Stimulated activated CD4-positive, alpha-beta T cell treated with anti-CD3 and anti-CD28 coated beads, Interleukin-2, amount 100 ng/mL, for 48 hours (primary cell): ENCODE measurements around the gene TMEM40.
"Not testable (repeated sequence)": the region's sequence is repeated elsewhere in the genome, so short reads cannot be mapped to it uniquely, and the experiment has no call there.

ENCODE experiments used
- DNase-seq, 2 donors: peaks; one replicate each; pipeline ENCODE4 v3.0.0-alpha.2; 2020

Gene TMEM40, protein sequence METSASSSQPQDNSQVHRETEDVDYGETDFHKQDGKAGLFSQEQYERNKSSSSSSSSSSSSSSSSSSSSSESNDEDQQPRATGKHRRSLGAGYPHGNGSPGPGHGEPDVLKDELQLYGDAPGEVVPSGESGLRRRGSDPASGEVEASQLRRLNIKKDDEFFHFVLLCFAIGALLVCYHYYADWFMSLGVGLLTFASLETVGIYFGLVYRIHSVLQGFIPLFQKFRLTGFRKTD

GRCh38 chr3:12759097-12759679, at the start of gene TMEM40:
TSS of gene TMEM40 (minus strand) at chr3:12759259. CDS start at chr3:12749832, 9,427 bp downstream.
- DNase-seq, result no peak

GRCh38 chr3:12808587-12808986, 49.5 kb upstream of the TMEM40 start:
- no peak for DNase-seq

GRCh38 chr3:12807601-12808359, 48.7 kb upstream of the TMEM40 start:
- DNase-seq, result no peak

- no peak for DNase-seq
These were observed 48.0 kb upstream of the TMEM40 start for GRCh38 chr3:12807066-12807465.

GRCh38 chr3:12803371-12803770, 44.3 kb upstream of the TMEM40 start:
- DNase-seq, result no peak

DNA sequence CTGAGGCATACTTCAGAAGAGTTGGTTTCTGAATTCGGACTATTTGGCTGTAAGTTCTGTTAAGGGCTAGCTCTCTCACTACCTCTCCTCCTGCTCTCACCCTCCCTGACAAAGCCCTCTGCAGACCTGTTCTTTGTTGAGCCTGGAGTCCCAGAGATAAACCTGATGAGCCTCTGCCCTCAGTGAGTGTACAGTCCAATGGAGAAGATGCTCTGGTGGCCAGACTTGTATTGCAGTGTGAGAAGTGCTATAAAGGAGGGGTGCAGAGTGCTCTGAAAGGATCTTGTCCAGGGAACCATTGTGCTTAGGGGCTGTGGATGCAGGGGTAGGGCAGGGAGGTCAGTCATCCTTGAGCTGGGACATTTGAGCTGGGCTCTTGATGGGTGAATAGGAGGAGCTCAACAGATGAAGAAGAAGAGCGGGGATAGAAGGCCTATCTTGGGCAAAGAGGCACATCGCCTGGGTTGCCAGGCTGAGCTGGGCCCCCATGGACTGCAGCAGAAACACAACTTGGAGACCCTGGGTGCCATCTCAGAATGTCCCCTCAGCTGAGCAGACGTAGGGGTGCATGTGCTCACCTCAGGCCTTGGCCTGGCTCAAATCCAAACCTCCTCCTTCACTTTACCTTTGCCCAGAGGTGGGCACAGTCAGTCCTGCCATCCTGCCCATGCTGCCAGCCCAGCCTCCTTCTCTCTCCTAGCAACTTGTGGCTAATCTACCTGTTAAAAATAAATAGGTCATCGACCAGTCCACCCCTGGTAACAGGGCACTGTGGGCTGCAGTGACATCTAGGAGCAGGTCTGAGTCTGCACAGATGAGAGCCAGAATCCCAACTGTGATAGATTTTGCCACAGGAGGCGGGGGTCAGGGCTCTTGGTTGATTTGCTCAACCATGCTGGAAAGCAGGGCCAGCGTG, 40.7 kb upstream of the TMEM40 start:
- DNase-seq, result no peak

- no peak for DNase-seq
These were observed 39.6 kb upstream of the TMEM40 start for GRCh38 chr3:12798559-12799179.

GRCh38 chr3:12797892-12798558, 39.0 kb upstream of the TMEM40 start:
- DNase-seq, result no peak

DNA sequence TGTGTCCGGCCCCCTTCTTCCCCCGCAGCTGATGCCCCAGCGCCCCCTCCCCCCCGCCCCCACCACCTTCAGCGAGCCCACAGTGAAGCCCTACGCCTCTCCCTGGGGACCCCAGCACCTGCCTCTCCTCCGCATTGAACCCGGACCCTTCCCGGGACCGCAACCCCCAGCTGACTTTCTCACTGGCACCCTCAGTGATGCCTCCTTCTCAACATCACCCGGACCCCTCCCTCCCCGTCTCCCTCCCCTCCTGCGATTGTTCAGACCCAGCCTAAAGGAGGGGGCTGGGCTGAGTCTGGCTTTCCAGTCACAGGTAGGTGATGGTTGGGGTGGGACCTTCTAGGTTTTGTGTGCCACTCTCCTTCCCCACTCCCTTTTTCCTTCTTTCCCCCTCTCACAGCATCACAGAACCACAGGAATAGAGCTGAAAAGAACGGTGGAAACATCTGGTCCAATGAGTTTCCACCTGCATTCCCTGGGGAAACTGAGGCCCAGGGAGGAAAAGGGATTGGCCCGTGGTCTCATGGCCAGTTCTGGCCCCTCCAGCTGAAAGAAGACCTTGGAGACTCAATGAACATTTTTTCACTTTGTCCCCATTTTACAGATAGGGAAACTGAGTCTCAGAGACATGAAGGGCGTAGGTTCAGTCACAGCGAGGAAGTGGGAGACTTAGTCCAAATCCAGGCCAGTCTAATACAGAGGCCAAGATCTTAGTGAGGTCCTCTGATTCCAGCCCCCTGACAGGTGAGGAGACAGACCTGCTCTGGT, 38.2 kb upstream of the TMEM40 start:
- no peak for DNase-seq

DNA sequence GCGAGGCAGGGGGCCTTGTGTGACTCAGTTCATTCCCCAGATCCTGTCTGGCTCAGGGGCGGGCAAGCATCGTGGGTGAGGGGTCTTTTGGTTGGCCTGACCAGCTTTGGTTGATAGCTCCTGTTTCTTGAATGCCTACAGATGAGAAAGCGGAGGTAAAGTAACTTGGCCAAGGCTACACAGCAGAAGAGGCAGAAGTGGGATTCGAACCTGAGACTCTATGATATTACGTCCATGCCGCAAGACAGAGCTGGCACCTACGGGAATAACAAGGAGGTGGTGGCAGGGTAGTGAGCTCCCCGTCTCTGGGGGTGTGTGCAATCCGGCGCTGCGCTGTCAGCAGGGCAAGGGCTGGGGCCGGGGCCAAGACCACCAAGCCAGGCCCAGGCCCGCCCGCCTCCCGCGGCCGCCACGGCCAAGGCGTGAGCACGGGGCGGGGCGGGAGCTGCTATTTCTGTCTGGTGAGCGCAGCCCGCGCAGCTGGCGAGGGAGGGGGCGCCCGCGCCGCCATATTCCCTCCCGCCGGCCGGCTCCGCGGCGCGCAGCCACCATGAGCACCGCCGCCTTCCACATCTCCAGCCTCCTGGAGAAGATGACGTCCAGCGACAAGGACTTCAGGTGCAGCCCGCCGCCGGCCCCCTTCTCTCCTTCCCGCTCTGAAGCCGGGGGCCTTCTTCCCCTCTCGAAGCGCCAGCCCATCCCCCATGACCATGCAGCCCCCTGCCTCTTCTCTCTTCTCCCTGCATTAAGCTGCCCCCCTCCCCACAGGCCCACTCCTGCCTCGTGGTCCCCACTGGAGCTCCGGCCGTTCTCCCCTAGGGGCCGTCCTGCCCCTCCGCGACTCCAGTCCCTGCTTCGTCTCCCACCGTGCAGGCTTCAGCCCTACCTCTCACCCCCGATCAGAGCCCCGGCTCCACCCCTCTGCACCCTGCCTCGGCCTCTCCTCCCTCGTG, 37.4 kb upstream of the TMEM40 start, which contains the start of gene CAND2:
Gene CAND2, plus strand, starts transcription at position 510 of the 953 bp plus-strand sequence. Its CDS starts 41 bp downstream, at position 551.
- peak; percentile 12 to 22 for DNase-seq

DNA sequence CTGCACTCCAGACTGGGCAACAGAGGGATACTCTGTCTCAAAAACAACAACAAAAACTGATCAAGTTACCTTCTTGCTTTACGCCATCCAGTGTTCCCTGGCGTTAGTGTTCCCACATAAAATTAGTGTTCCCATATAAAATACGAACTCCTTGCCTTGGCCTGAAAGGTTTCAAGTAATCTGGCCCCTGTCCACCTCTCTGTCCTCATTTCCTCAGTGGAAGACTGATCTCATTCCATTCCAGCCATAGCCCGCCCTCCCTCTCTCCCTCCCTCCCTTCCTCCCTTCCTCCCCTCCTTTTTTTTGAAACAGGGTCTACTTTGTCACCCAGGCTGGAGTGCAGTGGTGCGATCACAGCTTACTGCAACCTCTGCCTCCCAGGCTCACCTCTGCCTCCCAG, 34.6 kb upstream of the TMEM40 start:
- no peak for DNase-seq

- DNase-seq, result no peak
These were observed 32.4 kb upstream of the TMEM40 start for GRCh38 chr3:12791430-12791829.

DNA sequence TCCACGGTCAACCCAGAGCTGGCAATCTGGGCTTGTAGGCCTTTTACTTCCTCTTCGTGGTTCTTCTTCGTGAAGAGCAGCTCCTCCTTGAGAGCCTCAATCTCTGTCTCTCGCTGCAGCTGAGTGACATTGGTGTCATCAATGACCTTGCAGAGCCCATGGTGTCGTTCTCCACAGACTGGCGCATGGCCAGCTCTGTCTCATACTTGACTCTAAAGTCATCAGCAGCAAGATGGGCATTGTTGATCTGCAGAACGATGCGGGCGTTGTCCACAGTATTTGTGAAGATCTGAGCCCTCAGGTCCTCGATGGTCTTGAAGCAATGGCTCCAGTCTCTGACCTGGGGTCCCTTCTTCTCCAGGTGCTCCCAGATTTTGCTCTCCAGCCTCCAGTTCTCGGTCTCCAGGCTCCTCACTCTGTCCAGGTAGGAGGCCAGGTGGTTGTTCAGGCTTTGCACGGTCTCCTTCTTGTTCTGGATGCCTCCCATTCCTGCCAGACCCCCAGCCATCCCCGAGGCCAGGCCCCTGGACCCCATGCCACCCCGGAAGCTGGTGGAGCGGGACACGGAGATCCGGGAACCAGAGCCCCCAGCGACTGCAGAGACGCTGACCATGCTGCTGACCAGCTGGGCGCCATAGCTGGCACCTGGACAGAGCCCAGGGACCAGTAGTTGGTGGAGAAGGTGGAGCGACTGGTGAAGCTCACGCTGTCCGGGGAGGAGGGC, 29.1 kb upstream of the TMEM40 start:
- not testable (repeated sequence) for DNase-seq

DNA sequence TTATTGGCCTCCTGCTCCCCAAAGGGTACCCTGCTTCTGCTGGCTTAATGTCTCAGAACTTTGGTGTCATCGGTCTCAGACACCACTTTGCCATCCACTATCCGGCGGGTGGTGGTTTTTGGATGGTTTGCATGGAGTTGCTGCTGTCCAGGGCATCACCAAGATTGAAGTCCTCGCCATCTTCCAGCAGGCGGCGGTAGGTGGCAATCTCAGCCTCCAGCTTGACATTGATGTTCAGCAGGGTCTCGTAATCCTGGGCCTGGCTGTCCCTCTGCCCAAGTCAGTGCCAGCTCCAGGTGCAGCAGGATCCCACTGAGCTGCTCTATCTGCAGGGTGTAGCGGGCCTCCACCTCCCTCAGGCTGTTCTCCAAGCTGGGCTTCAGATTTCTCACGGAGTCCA, 28.3 kb upstream of the TMEM40 start:
- peak; percentile 45 to 67 for DNase-seq

DNA sequence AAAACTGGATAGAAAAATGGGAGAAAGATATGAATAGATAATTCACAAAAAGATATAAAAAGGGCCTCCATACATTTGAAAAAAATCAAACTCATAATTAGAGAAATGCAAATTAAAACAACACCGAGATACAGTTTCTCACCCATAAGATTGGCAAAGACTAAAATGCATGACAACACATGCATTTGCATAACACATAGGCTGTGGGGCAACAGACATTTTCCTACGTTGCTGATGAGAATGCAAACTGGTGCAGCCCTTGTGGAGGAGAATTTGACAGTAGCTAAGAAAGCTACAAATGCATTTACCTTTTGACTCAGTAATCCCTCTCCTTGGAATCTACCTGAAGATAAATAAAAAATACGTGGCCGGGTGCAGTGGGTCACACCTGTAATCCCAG, 26.0 kb upstream of the TMEM40 start:
- DNase-seq, result no peak

DNA sequence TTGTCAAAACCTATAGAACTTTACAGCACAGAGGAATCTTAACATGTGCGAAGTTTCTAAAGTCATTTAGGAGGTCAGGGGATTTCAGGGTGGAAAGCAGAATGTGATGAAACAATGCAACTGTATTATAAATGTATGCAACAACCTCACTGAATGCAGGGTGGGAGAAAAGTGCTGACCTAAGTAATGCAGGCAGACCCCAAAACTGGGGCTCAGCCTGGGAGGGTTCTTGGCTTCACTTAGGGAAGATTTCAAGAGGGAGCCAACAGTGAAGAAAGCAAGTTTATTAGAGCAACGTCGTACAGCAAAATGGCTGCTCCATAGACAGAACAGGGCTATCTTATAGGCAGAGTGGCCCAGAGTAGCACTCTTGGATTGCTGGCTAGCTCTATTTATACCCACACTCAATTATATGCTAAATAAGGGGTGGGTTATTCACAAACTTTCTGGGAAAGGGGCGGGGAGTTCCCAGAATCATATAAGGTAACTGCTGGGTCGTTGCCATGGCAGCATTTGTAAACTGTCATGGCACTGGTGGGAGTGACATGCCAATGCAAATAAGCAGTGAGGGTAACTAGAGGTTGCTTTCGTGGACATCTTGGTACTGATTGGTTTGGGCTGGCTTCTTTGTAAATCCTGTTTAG, 23.2 kb upstream of the TMEM40 start:
- no peak for DNase-seq

DNA sequence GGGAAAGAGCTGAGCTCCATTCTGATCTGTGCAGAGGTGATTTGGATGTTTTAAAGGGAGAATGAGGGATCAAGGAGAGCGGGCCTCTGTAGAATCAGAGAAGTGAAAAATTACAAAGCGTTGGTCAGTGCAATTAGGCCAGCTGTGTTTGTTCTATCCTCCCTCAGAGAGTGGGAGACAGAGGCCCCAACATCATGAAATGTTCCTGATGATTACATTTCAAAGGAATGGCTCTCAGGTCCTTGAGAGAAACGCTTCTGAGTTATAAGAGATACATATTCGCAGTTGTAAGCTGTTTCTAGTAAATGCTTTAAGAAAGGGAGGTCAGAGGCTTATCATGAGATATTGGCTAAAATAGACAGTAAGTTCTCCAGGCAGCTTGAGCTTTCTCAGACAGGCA, 21.7 kb upstream of the TMEM40 start:
- no peak for DNase-seq

DNA sequence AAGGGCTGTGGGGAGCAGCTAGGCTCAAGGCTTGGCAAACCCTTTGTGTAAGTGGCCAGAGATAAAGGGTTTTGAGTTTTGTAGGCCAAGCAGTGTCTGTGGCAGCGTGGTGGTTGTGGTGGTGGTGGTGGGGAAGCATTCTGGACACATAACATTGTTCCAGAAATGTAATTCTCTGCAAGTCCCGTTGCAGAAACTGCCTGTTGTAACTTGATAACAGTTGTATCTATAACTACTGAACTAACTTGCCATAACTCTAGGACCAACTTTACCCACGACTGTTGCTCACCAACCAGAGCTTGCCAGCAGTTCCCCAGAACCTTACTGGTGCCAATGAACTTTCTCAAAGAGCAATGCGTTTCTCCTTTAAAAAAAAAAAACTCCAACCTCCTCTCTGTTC, 18.1 kb upstream of the TMEM40 start:
- DNase-seq, result no peak

DNA sequence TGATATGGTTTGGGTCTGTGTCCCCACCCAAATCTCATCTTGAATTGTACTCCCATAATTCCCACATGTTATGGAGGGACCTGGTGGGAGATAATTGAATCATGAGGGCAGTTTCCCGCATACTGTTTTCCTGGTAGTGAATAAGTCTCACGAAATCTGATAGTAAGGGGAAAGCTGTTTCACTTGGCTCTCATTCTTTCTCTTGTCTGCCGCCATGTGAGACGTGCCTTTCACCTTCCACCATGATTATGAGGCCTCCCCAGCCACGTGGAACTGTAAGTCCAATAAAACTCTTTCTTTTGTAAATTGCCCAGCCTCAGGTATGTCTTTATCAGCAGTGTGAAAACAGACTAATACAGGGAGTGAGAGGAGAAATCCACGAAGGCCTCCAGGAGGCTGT, 16.9 kb upstream of the TMEM40 start:
- not testable (repeated sequence) for DNase-seq
